ENCODE data around the gene SPINK8. TPM values are rescaled to one million over a fixed set of nuclear protein-coding genes. Genes with fewer than 3 reads are reported as not detected.

The SPINK8 gene
- total and polyA plus RNA-seq, 2 donors (not counting 1 experiment from before 2014, with no cell fraction given), result not detected

DNA sequence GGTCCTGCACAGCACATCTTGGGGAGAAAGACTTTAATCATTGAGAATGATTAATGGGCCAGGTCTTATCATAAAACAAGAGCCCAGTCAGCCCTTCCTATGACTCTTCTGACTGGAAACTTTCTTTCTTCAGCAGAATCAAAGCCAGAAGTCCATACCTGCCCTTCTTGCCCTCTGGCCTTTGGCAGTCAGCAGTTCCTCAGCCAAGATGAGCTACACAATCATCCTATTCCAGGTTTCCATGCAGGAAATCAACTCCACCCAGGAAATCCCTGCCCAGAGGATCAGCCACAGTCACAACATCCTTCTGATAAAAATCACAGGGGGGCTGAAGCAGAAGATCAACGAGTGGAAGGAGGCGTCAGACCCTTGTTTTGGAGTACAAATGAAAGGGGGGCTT is 65.7 kb downstream of the SPINK8 start:
- ChIA-PET POLR2A (no interaction called here), CTCF (interaction anchor here (9.3 kb wide), 1 partner anchor 167 kb away, joined by 148 read pairs; no protein-coding TSS in a partner anchor)
- H2AFZ ChIP-seq (ENCODE audit: insufficient read depth, low read depth, low read length, poor library complexity, severe bottlenecking), result no peak overlapping the region
- no peak overlapping the region for H3K27ac Mint-ChIP-seq
- no peaks in the 10 kb centered on the region for H3K4me1 ChIP-seq (ENCODE audit: control insufficient read depth in 2 of 2, insufficient read depth in 2 of 2, low read length in 2 of 2)
- no peak overlapping the region for H3K4me2 ChIP-seq (replicated peaks; ENCODE audit: low read depth, low read length, poor library complexity, severe bottlenecking)
- DNase-seq (no peak), ATAC-seq (ENCODE audit: low read depth) (no peak)
- H3K9me3 ChIP-seq (ENCODE audit: control extremely low read depth in 1 of 3, control insufficient read depth in 2 of 3, insufficient read depth in 1 of 3, low read length in 2 of 3), result peaks cover 0 to 3% (median 0%) of the 10 kb centered on the region in 3 donors
- no peaks in the 10 kb centered on the region for H3K27me3 ChIP-seq (replicated peaks in 1 of 4; ENCODE audit: control extremely low read depth in 1 of 4, control insufficient read depth in 3 of 4, insufficient read depth in 4 of 4, low read length in 3 of 4)
- no peaks in the 10 kb centered on the region for H3K79me2 ChIP-seq (ENCODE audit: control insufficient read depth, insufficient read depth, low read length)
- H3K36me3 ChIP-seq (replicated peaks in 1 of 2; ENCODE audit: control extremely low read depth in 1 of 2, control insufficient read depth in 1 of 2, extremely low read depth in 1 of 2, insufficient read depth in 2 of 2, low read length in 1 of 2), result peaks cover 4 to 34% of the 10 kb centered on the region in 2 experiments
- H3K9ac ChIP-seq (ENCODE audit: low read length), result no peak overlapping the region
- H3K9me3 Mint-ChIP-seq (ENCODE audit: insufficient read depth), result no peaks in the 10 kb centered on the region
- TF ChIP-seq EZH2 (IDR thresholded peaks at IDR 0.05; ENCODE audit: borderline replicate concordance, insufficient read depth, low read depth, low read length, poor library complexity, severe bottlenecking), result no peak
- TF ChIP-seq, protein P1, sequence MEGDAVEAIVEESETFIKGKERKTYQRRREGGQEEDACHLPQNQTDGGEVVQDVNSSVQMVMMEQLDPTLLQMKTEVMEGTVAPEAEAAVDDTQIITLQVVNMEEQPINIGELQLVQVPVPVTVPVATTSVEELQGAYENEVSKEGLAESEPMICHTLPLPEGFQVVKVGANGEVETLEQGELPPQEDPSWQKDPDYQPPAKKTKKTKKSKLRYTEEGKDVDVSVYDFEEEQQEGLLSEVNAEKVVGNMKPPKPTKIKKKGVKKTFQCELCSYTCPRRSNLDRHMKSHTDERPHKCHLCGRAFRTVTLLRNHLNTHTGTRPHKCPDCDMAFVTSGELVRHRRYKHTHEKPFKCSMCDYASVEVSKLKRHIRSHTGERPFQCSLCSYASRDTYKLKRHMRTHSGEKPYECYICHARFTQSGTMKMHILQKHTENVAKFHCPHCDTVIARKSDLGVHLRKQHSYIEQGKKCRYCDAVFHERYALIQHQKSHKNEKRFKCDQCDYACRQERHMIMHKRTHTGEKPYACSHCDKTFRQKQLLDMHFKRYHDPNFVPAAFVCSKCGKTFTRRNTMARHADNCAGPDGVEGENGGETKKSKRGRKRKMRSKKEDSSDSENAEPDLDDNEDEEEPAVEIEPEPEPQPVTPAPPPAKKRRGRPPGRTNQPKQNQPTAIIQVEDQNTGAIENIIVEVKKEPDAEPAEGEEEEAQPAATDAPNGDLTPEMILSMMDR (IDR thresholded peaks at IDR 0.05), result no peak
- no peaks in the 10 kb centered on the region for H4K20me1 ChIP-seq (ENCODE audit: control insufficient read depth, insufficient read depth, low read length, poor library complexity, severe bottlenecking)
- intact Hi-C loops (cut with micrococcal nuclease), result no loop called here
- WGBS (ENCODE audit: insufficient coverage), result 100% methylated on average over 1 of the region's 2 CpGs
- H3K4me1 Mint-ChIP-seq, result peaks cover 2% of the 10 kb centered on the region
- no peaks in the 10 kb centered on the region for H3K27me3 Mint-ChIP-seq
- H3K4me3 ChIP-seq (ENCODE audit: control extremely low read depth in 1 of 5, extremely low read depth in 1 of 5, insufficient read depth in 1 of 5, low read depth in 2 of 5, low read length in 4 of 5), result no peak overlapping the region
- no peak overlapping the region for H3K27ac ChIP-seq (ENCODE audit: low read length in 2 of 2)
- H3K4me3 Mint-ChIP-seq, result no peak overlapping the region

DNA sequence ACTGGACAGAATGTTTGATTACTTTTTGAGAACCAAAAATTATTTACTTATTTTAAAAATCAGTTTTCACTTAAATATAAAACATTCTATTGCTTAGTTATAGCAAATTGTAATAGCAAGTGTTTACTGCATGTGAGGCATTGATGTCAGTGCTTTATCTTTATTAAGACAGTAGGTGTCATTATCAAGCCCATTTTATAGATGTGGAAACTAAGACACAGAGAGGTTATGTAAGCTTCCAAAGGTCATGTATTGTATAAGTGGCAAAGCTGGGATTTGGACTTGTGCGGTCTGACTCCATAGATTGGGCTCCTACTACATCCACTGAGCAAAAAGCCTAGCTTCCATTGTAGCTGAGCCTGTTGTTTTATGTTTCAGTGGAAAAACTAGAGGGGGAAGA is 74.9 kb downstream of the SPINK8 start:
- CTCF ChIA-PET, result interaction anchor here (0.5 kb wide), 1 partner anchor 71 kb away, joined by 3 read pairs; no protein-coding TSS in a partner anchor
- no peaks in the 10 kb centered on the region for H4K20me1 ChIP-seq (ENCODE audit: control insufficient read depth, insufficient read depth, low read length, poor library complexity, severe bottlenecking)
- TF ChIP-seq EZH2 (IDR thresholded peaks at IDR 0.05; ENCODE audit: borderline replicate concordance, insufficient read depth, low read depth, low read length, poor library complexity, severe bottlenecking), result no peak
- TF ChIP-seq, protein P1 (IDR thresholded peaks at IDR 0.05), result no peak
- peaks cover 4% of the 10 kb centered on the region for H3K4me1 Mint-ChIP-seq
- H3K4me1 ChIP-seq (ENCODE audit: control insufficient read depth in 2 of 2, insufficient read depth in 2 of 2, low read length in 2 of 2), result no peaks in the 10 kb centered on the region
- H2AFZ ChIP-seq (ENCODE audit: insufficient read depth, low read depth, low read length, poor library complexity, severe bottlenecking), result no peak overlapping the region
- no peak overlapping the region for H3K4me3 ChIP-seq (ENCODE audit: control extremely low read depth in 1 of 5, extremely low read depth in 1 of 5, insufficient read depth in 1 of 5, low read depth in 2 of 5, low read length in 4 of 5)
- H3K4me3 Mint-ChIP-seq, result no peak overlapping the region
- no peak overlapping the region for H3K4me2 ChIP-seq (replicated peaks; ENCODE audit: low read depth, low read length, poor library complexity, severe bottlenecking)
- intact Hi-C loops (cut with micrococcal nuclease), result no loop called here
- H3K27me3 Mint-ChIP-seq, result no peaks in the 10 kb centered on the region
- no peaks in the 10 kb centered on the region for H3K27me3 ChIP-seq (replicated peaks in 1 of 4; ENCODE audit: control extremely low read depth in 1 of 4, control insufficient read depth in 3 of 4, insufficient read depth in 4 of 4, low read length in 3 of 4)
- no peaks in the 10 kb centered on the region for H3K9me3 Mint-ChIP-seq (ENCODE audit: insufficient read depth)
- no peak overlapping the region for H3K9ac ChIP-seq (ENCODE audit: low read length)
- no peak overlapping the region for H3K27ac ChIP-seq (ENCODE audit: low read length in 2 of 2)
- no CpG with 5 or more reads among the region's 1 CpG for WGBS (ENCODE audit: insufficient coverage)
- ATAC-seq (ENCODE audit: low read depth) (no peak), DNase-seq (no peak)
- no peak overlapping the region for H3K27ac Mint-ChIP-seq
- peaks cover 11 to 37% of the 10 kb centered on the region in 2 experiments for H3K36me3 ChIP-seq (replicated peaks in 1 of 2; ENCODE audit: control extremely low read depth in 1 of 2, control insufficient read depth in 1 of 2, extremely low read depth in 1 of 2, insufficient read depth in 2 of 2, low read length in 1 of 2)
- peaks cover 26% of the 10 kb centered on the region for H3K79me2 ChIP-seq (ENCODE audit: control insufficient read depth, insufficient read depth, low read length)
- POLR2A ChIA-PET, result no interaction called here
- H3K9me3 ChIP-seq (ENCODE audit: control extremely low read depth in 1 of 3, control insufficient read depth in 2 of 3, insufficient read depth in 1 of 3, low read length in 2 of 3), result peaks cover 0 to 3% (median 0%) of the 10 kb centered on the region in 3 donors

Small RNA genes lying within 50 kb of the gene (small RNA-seq; reads per million reads assigned to genes)
- gene MIR2115 (ENCODE audit: insufficient read length, low read depth, low replicate concordance) (not detected), gene RF00019 (ENCODE audit: insufficient read length, low read depth, low replicate concordance) (not detected), gene RN7SL321P (ENCODE audit: insufficient read length, low read depth, low replicate concordance) (not detected)

Other genes with a start within 250 kb of the SPINK8 start
- 0.07 and 0.53 TPM in 2 replicates for gene CDC25A, start 145.2 kb downstream of the SPINK8 start, total RNA-seq
- 0.22 and 0.27 TPM in 2 replicates for gene CDC25A, start 145.2 kb downstream of the SPINK8 start, polyA plus RNA-seq
- not detected in 2 replicates for gene CAMP, start 110.2 kb downstream of the SPINK8 start, total RNA-seq
- gene CAMP, start 110.2 kb downstream of the SPINK8 start, polyA plus RNA-seq, result 0.22 and 0.30 TPM in 2 replicates
- gene ZNF589, start 92.6 kb downstream of the SPINK8 start, total RNA-seq, result 29.8 and 34.7 TPM in 2 replicates
- gene ZNF589, start 92.6 kb downstream of the SPINK8 start, polyA plus RNA-seq, result 36.1 and 36.8 TPM in 2 replicates
- gene NME6, start 32.3 kb downstream of the SPINK8 start, total RNA-seq, result 48.9 and 52.4 TPM in 2 replicates
- gene NME6, start 32.3 kb downstream of the SPINK8 start, polyA plus RNA-seq, result 14.4 and 17.9 TPM in 2 replicates
- not detected in 2 replicates for gene FBXW12, start 38.6 kb upstream of the SPINK8 start, total RNA-seq
- not detected in 2 replicates for gene FBXW12, start 38.6 kb upstream of the SPINK8 start, polyA plus RNA-seq
- 3.9 and 5.0 TPM in 2 replicates for gene PLXNB1, start 96.4 kb upstream of the SPINK8 start, total RNA-seq
- gene PLXNB1, start 96.4 kb upstream of the SPINK8 start, polyA plus RNA-seq, result 0.95 and 1.6 TPM in 2 replicates
- 5.0 and 6.2 TPM in 2 replicates for gene CCDC51, start 106.5 kb upstream of the SPINK8 start, total RNA-seq
- gene CCDC51, start 106.5 kb upstream of the SPINK8 start, polyA plus RNA-seq, result 4.5 and 5.9 TPM in 2 replicates
- gene TMA7, start 106.6 kb upstream of the SPINK8 start, total RNA-seq, result 185 and 194 TPM in 2 replicates
- gene TMA7, start 106.6 kb upstream of the SPINK8 start, polyA plus RNA-seq, result 169 and 191 TPM in 2 replicates
- 11.6 and 14.3 TPM in 2 replicates for gene ATRIP, start 113.1 kb upstream of the SPINK8 start, total RNA-seq
- 10.5 and 12.6 TPM in 2 replicates for gene ATRIP, start 113.1 kb upstream of the SPINK8 start, polyA plus RNA-seq
- 145 and 147 TPM in 2 replicates for gene SHISA5, start 170.5 kb upstream of the SPINK8 start, total RNA-seq
- gene SHISA5, start 170.5 kb upstream of the SPINK8 start, polyA plus RNA-seq, result 133 and 183 TPM in 2 replicates
- 3.2 and 3.3 TPM in 2 replicates for gene PFKFB4, start 223.1 kb upstream of the SPINK8 start, total RNA-seq
- gene PFKFB4, start 223.1 kb upstream of the SPINK8 start, polyA plus RNA-seq, result 1.3 and 1.7 TPM in 2 replicates
- gene UCN2, start 230.1 kb upstream of the SPINK8 start, total RNA-seq, result not detected in 2 replicates
- gene UCN2, start 230.1 kb upstream of the SPINK8 start, polyA plus RNA-seq, result not detected in 2 replicates

Measured in B cell (primary cell).